Activated CD4-positive, alpha-beta T cell treated with anti-CD3 and anti-CD28 coated beads for 36 hours (primary cell): ENCODE data around the gene LRRC4C. TPM values are rescaled to one million over a fixed set of nuclear protein-coding genes. Genes with fewer than 3 reads are reported as not detected.

Experiments used
- ATAC-seq: fragments of 200-7000 bp; cut with Tn5 transposase; one replicate; pipeline ENCODE4 v1.10.0; 2021; ENCODE audit warnings: mild to moderate bottlenecking, moderate library complexity
- CTCF ChIA-PET: fragments of 350-600 bp; sonication (Branson Sonifier 250); formaldehyde crosslinking; loops from one replicate; lab custom pipeline; 2021; ENCODE audit warnings: antibody characterized with exemption; lab: Charles Lee
- POLR2A ChIA-PET: fragments of 350-600 bp; sonication (Branson Sonifier 250); formaldehyde crosslinking; loops from one replicate; lab custom pipeline; 2021; ENCODE audit warnings: antibody characterized with exemption, inconsistent platforms; lab: Charles Lee
- DNase-seq: peaks from one replicate; pipeline ENCODE4 v3.0.0-alpha.2; 2020
- H3K27ac Mint-ChIP-seq: one replicate; pipeline ENCODE4 v1.8.0; 2021; ENCODE audit warnings: mixed read lengths
- H3K27me3 Mint-ChIP-seq: one replicate; pipeline ENCODE4 v1.8.0; 2021; ENCODE audit warnings: mixed read lengths
- H3K36me3 Mint-ChIP-seq: one replicate; pipeline ENCODE4 v1.8.0; 2021; ENCODE audit warnings: low read depth, mixed read lengths
- H3K4me1 Mint-ChIP-seq: one replicate; pipeline ENCODE4 v1.8.0; 2021; ENCODE audit warnings: mixed read lengths
- H3K4me3 Mint-ChIP-seq: one replicate; pipeline ENCODE4 v1.8.0; 2021; ENCODE audit warnings: mild to moderate bottlenecking, moderate library complexity, mixed read lengths
- H3K9me3 Mint-ChIP-seq: one replicate; pipeline ENCODE4 v1.8.0; 2021; ENCODE audit warnings: low read depth, mixed read lengths
- intact Hi-C, 2 experiments: fragments of 100-400 bp; cut with DNase I in 1 of 2; cut with micrococcal nuclease in 1 of 2; formaldehyde crosslinking; loops; one replicate each; pipeline versions ENCODE4 v1.14.2 to v1.15.1; 2022 to 2024; cut with DNase I, micrococcal nuclease
- total RNA-seq, 2 experiments: library from RNA; stranded (reverse); gene quantifications; one replicate each; pipeline ENCODE4 v1.2.3, GENCODE V29; 2021

The LRRC4C gene
- total RNA-seq, 2 experiments from 2014 or later, result not detected

DNA sequence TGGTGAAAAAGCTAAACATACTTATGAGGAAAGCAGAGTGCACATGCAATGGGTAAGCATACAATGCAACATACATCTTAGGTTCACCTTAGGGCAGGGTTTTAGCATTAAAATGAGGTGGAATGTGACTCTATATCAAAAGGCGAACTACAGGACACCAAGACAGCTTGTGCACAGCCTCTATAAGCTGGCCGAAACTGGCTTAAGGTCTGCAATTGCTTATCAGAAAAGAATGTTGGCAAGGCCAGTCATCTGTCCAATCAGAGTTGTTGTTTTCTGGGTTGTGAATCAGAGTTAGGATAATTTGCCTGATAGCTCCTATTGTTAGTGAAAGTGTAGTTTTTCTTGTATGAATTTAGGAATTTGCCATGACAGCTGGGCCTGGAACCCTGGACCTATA lies 76.5 kb downstream of the LRRC4C start:
- DNase-seq (no peak), ATAC-seq (no peak)
- intact Hi-C loops, result loop anchor here in 1 of 2 experiments (1.0 kb wide), 1 partner anchor 23 kb away; no protein-coding TSS in a partner anchor
- CTCF ChIA-PET, result no interaction called here
- Mint-ChIP-seq H3K27ac (no peak overlapping the region), H3K36me3 (no peaks in the 10 kb centered on the region), H3K4me3 (no peak overlapping the region), H3K27me3 (no peaks in the 10 kb centered on the region), H3K9me3 (peaks cover 13% of the 10 kb centered on the region), H3K4me1 (no peaks in the 10 kb centered on the region)
- POLR2A ChIA-PET, result no interaction called here

DNA sequence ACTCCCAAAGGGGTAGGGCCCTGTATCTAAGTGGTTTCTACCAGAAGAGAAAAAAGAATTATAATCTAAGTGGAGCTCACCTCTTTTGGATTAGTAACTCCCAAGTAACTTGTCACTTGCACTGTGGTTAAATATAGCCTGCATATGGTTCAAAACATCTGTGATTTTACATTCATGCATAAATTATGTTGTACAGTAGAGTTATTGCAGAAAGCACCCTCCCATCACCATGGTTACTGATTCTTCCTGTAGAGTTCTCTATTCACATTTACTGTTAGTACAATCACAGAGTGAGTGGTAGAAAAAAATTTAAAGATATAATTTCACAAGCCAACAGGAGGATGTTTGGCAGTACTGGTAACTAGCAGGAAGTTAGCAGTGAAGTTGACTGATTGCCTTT lies 80.4 kb downstream of the LRRC4C start:
- intact Hi-C loops, result no loop called here
- no peak for ATAC-seq
- H3K27me3 Mint-ChIP-seq, result no peaks in the 10 kb centered on the region
- H3K9me3 Mint-ChIP-seq, result peaks cover 10% of the 10 kb centered on the region
- no peaks in the 10 kb centered on the region for H3K36me3 Mint-ChIP-seq
- H3K4me3 Mint-ChIP-seq, result no peak overlapping the region
- H3K27ac Mint-ChIP-seq, result no peak overlapping the region
- H3K4me1 Mint-ChIP-seq, result no peaks in the 10 kb centered on the region
- DNase-seq, result no peak
- ChIA-PET POLR2A (no interaction called here), CTCF (no interaction called here)

DNA sequence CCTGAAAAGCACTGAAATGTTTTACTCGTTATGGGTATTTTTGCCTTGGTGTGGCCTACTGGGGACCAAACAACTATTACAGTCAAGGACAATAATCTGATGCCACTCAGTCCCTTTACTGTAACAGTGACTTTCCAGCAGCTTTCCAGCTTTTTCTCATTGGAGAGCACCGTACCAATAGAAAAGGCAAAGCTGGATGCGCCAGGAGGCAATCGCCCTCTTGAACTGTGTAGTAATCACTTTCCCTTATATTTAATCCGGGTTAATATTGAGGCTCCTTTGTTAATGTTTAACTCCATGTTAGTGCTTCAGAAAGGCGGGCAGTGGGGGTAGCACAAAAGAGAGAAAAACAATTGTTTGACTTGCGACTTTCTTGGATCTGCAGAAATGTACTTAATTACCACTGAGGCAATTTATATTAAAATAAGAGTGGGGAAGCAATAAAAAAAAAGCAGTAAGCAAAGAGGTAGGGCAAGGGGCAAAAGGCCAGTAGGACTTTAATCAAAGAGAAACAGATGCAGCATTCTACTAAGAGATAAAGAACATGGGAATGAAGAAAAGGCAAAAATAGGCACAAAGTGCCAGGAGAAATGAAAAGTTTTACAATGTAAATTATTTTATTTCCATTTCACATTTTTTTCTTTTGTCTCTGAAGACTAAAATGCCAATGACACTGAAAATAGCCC lies 81.6 kb downstream of the LRRC4C start:
- H3K27me3 Mint-ChIP-seq, result no peaks in the 10 kb centered on the region
- no peak overlapping the region for H3K27ac Mint-ChIP-seq
- H3K9me3 Mint-ChIP-seq, result peaks cover 12% of the 10 kb centered on the region
- intact Hi-C loops, result no loop called here
- ATAC-seq (no peak), DNase-seq (no peak)
- no peaks in the 10 kb centered on the region for H3K4me1 Mint-ChIP-seq
- CTCF ChIA-PET, result no interaction called here
- POLR2A ChIA-PET, result no interaction called here
- no peak overlapping the region for H3K4me3 Mint-ChIP-seq
- H3K36me3 Mint-ChIP-seq, result no peaks in the 10 kb centered on the region

DNA sequence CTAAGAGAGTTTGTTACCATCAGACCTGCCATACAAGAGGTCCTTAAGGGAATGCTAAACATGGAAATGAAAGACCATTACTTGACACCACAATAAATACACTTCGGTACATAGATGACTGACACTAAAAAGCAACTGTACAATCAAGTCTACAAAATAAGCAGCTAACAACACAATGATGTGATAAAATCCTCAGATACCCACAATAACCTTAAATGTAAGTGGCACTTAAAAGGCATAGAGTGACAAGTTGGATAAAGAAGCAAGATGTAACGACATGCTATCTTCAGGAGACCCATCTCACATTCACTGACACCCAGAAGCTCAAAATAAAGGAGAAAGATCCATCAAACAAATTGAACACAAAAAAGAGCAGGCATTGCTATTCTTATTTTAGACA lies 107.6 kb downstream of the LRRC4C start:
- intact Hi-C loops, result no loop called here
- ChIA-PET CTCF (no interaction called here), POLR2A (no interaction called here)
- Mint-ChIP-seq H3K27me3 (no peaks in the 10 kb centered on the region), H3K9me3 (peaks cover 8% of the 10 kb centered on the region), H3K27ac (no peak overlapping the region), H3K4me3 (no peak overlapping the region), H3K4me1 (no peaks in the 10 kb centered on the region), H3K36me3 (no peaks in the 10 kb centered on the region)
- DNase-seq (no peak), ATAC-seq (no peak)

- Mint-ChIP-seq H3K4me3 (no peak overlapping the region), H3K9me3 (peaks cover 14% of the 10 kb centered on the region), H3K27me3 (no peaks in the 10 kb centered on the region), H3K27ac (no peak overlapping the region), H3K4me1 (no peaks in the 10 kb centered on the region), H3K36me3 (no peaks in the 10 kb centered on the region)
- intact Hi-C loops, result no loop called here
- CTCF ChIA-PET, result no interaction called here
- DNase-seq, result no peak
- no peak for ATAC-seq
- POLR2A ChIA-PET, result no interaction called here
Measured at GRCh38 chr11:41346042-41346441, 113.4 kb downstream of the LRRC4C start.

DNA sequence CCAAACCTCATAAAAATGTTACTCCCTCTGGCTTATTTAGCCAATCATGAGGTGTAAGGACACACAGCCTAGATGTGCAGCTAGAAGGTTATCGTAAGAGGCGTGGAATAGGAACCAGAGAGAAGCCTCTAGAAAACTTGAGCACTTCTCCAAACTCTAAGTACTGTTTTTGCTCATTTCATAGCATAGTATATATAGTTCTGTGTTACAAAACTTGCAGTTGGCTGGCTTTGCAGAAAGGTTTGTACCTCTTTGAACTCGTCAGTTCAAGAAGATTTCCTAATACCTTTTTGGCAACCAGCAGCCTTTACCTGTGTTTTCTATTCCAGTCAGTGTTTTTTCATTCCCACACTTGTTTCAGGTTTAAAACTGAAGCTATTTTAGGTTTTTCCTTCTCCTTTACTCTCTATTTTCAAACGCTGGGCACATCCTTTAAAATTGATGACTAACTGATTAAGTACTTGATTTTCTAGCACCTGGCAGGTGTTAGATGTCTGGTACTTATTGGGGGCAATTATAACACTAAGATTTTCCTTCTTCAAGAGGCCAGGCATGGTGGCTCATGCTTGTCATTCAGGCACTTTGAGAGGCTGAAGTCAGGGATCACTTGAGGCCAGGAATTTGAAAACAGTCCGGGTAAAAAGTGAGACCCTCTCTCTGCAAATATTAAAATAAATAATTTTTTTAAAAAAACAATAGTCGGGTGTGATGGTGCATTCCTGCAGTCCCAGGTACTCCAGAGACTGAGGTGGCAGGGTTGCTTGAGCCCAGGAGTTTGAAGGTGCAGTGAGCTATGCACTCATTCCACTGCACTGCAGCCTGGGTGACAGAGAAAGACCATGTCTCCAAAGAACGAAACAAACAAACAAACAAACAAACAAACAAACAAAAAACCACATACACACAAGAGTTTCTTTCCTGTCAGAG lies 125.2 kb downstream of the LRRC4C start:
- no peak for DNase-seq

GRCh38 chr11:41333357-41333756 lies 126.1 kb downstream of the LRRC4C start:
- DNase-seq (no peak), ATAC-seq (no peak)
- H3K4me1 Mint-ChIP-seq, result no peaks in the 10 kb centered on the region
- H3K27ac Mint-ChIP-seq, result no peak overlapping the region
- H3K36me3 Mint-ChIP-seq, result no peaks in the 10 kb centered on the region
- ChIA-PET CTCF (no interaction called here), POLR2A (no interaction called here)
- H3K27me3 Mint-ChIP-seq, result no peaks in the 10 kb centered on the region
- peaks cover 11% of the 10 kb centered on the region for H3K9me3 Mint-ChIP-seq
- intact Hi-C loops, result no loop called here
- H3K4me3 Mint-ChIP-seq, result no peak overlapping the region

More for the DNA sequence above, 125.2 kb downstream of the LRRC4C start:
- ATAC-seq, result no peak
- Mint-ChIP-seq H3K4me3 (no peak overlapping the region), H3K27me3 (no peaks in the 10 kb centered on the region), H3K36me3 (no peaks in the 10 kb centered on the region), H3K27ac (no peak overlapping the region), H3K9me3 (peaks cover 7% of the 10 kb centered on the region), H3K4me1 (no peaks in the 10 kb centered on the region)
- POLR2A ChIA-PET, result no interaction called here
- CTCF ChIA-PET, result interaction anchor here (0.8 kb wide), 1 partner anchor 456 kb away, joined by 3 read pairs; no protein-coding TSS in a partner anchor
- intact Hi-C loops, result no loop called here

DNA sequence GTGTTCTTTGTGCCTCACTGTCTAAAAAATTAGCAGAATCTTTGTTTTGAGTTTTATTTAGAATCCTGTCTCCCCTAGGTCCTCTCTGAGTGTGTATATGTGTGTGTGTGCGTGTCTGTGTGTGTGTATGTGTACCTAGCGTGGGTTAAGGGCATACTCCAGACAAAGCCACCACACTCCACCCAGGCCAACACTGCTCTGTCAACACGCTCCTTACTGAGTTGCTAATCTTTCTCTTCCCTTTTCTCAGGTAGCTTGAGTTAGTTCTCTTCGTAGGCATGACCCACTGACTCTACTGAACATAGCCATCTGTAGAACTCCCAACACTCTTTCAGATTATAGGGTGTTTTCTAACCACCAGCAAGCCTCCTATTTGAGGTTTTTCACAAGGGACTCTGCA lies 131.1 kb downstream of the LRRC4C start:
- Mint-ChIP-seq H3K27ac (no peak overlapping the region), H3K4me1 (no peaks in the 10 kb centered on the region), H3K27me3 (no peaks in the 10 kb centered on the region), H3K4me3 (no peak overlapping the region), H3K9me3 (peaks cover 15% of the 10 kb centered on the region), H3K36me3 (no peaks in the 10 kb centered on the region)
- intact Hi-C loops, result no loop called here
- CTCF ChIA-PET, result no interaction called here
- ATAC-seq, result no peak
- POLR2A ChIA-PET, result no interaction called here
- DNase-seq, result no peak

DNA sequence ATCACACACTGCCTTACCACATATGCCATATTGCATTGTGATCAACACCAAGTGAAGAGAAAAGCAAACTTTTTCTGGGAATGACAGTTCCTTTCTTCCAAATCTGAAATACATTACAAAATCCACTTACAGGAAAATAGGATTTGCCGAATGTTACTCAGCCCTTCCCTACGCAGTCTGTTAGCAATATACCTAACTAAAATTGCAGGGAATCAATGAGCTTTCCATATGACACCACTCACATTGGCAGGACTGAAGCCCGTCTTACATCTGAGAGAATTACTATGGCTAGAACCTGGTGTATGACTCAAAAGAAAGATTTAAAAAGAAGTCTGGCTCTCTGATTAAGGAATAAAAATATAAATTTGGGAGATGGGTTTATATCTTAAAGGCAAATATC lies 136.0 kb downstream of the LRRC4C start:
- H3K27me3 Mint-ChIP-seq, result no peaks in the 10 kb centered on the region
- POLR2A ChIA-PET, result no interaction called here
- DNase-seq (no peak), ATAC-seq (no peak)
- H3K4me3 Mint-ChIP-seq, result no peak overlapping the region
- intact Hi-C loops, result no loop called here
- no peaks in the 10 kb centered on the region for H3K4me1 Mint-ChIP-seq
- CTCF ChIA-PET, result no interaction called here
- H3K9me3 Mint-ChIP-seq, result peaks cover 14% of the 10 kb centered on the region
- no peak overlapping the region for H3K27ac Mint-ChIP-seq
- H3K36me3 Mint-ChIP-seq, result no peaks in the 10 kb centered on the region

GRCh38 chr11:41320653-41321052 lies 138.8 kb downstream of the LRRC4C start:
- intact Hi-C loops, result no loop called here
- H3K27me3 Mint-ChIP-seq, result no peaks in the 10 kb centered on the region
- H3K4me3 Mint-ChIP-seq, result no peak overlapping the region
- H3K27ac Mint-ChIP-seq, result no peak overlapping the region
- DNase-seq, result no peak
- no peaks in the 10 kb centered on the region for H3K4me1 Mint-ChIP-seq
- no peak for ATAC-seq
- POLR2A ChIA-PET, result no interaction called here
- H3K9me3 Mint-ChIP-seq, result peaks cover 7% of the 10 kb centered on the region
- H3K36me3 Mint-ChIP-seq, result no peaks in the 10 kb centered on the region
- CTCF ChIA-PET, result no interaction called here

DNA sequence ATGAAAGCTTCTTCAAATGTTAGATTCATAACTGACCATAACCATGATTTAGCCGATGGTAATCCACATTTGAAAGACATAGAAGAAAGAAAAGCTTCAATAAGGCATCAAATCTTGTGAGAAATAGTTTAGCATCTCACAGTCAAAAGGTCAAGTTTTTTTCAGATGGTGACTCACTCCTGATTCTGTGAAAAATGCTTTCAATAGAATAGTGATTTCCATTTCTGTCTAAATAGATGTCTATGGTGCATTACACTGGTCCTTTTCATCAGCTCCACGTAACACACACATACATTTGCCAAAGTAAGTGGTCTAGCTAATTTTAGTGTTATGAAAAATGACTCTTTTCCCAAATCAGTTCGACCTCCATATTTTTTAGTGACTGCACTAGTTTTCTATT lies 139.2 kb downstream of the LRRC4C start:
- CTCF ChIA-PET, result no interaction called here
- H3K36me3 Mint-ChIP-seq, result no peaks in the 10 kb centered on the region
- intact Hi-C loops, result no loop called here

GRCh38 chr11:41319434-41319833 lies 140.0 kb downstream of the LRRC4C start:
- no peak for DNase-seq
- ATAC-seq, result no peak
- ChIA-PET POLR2A (no interaction called here), CTCF (no interaction called here)
- H3K27ac Mint-ChIP-seq, result no peak overlapping the region
- no peaks in the 10 kb centered on the region for H3K4me1 Mint-ChIP-seq
- no peaks in the 10 kb centered on the region for H3K36me3 Mint-ChIP-seq
- H3K9me3 Mint-ChIP-seq, result peaks cover 5% of the 10 kb centered on the region
- H3K27me3 Mint-ChIP-seq, result no peaks in the 10 kb centered on the region
- H3K4me3 Mint-ChIP-seq, result no peak overlapping the region
- intact Hi-C loops, result no loop called here

More for the DNA sequence above, 139.2 kb downstream of the LRRC4C start:
- H3K27me3 Mint-ChIP-seq, result no peaks in the 10 kb centered on the region
- H3K27ac Mint-ChIP-seq, result no peak overlapping the region
- ATAC-seq (no peak), DNase-seq (no peak)
- POLR2A ChIA-PET, result no interaction called here
- no peaks in the 10 kb centered on the region for H3K4me1 Mint-ChIP-seq
- H3K4me3 Mint-ChIP-seq, result no peak overlapping the region
- peaks cover 5% of the 10 kb centered on the region for H3K9me3 Mint-ChIP-seq
